ENCODE measurements around the gene WSB2.

WSB2 gene

GRCh38 chr12:118063576-118064391 lies 2.8 kb upstream of the WSB2 start:
- DNase-seq (ENCODE audit: extremely low spot score, insufficient read length, low read depth) (no peak), FAIRE-seq (no peak)

- peak; percentile 21 for FAIRE-seq
Observed at GRCh38 chr12:118061873-118062843, 1.2 kb upstream of the WSB2 start.

GRCh38 chr12:118060301-118061010 lies 523 bp downstream of the WSB2 start:
- no peak for FAIRE-seq
- DNase-seq (ENCODE audit: extremely low spot score, insufficient read length, low read depth): peak; percentile 18

More at GRCh38 chr12:118061873-118062843, 1.2 kb upstream of the WSB2 start:
- DNase-seq (ENCODE audit: extremely low spot score, insufficient read length, low read depth): peak; percentile 12

- no peak for DNase-seq (ENCODE audit: extremely low spot score, insufficient read length, low read depth)
- FAIRE-seq: peak; percentile 39
Observed at GRCh38 chr12:118059341-118060191, 1.4 kb downstream of the WSB2 start.

- DNase-seq (ENCODE audit: extremely low spot score, insufficient read length, low read depth) (no peak), FAIRE-seq (no peak)
Observed at GRCh38 chr12:118058881-118059280, 2.1 kb downstream of the WSB2 start.

- no peak for FAIRE-seq
- DNase-seq (ENCODE audit: extremely low spot score, insufficient read length, low read depth): no peak
Observed at GRCh38 chr12:118058227-118058626, 2.8 kb downstream of the WSB2 start.

GRCh38 chr12:118055865-118056773 lies 4.9 kb downstream of the WSB2 start:
- no peak for DNase-seq (ENCODE audit: extremely low spot score, insufficient read length, low read depth)
- no peak for FAIRE-seq

- DNase-seq (ENCODE audit: extremely low spot score, insufficient read length, low read depth) (peak; percentile 36), FAIRE-seq (peak; percentile 54)
Observed at GRCh38 chr12:118055144-118055557, 5.8 kb downstream of the WSB2 start.

- DNase-seq (ENCODE audit: extremely low spot score, insufficient read length, low read depth) (no peak), FAIRE-seq (no peak)
Observed at GRCh38 chr12:118053071-118053985, 7.7 kb downstream of the WSB2 start.

- FAIRE-seq (no peak), DNase-seq (ENCODE audit: extremely low spot score, insufficient read length, low read depth) (no peak)
Observed at GRCh38 chr12:118052324-118053070, 8.5 kb downstream of the WSB2 start.

GRCh38 chr12:118050972-118051910 lies 9.7 kb downstream of the WSB2 start:
- FAIRE-seq (no peak), DNase-seq (ENCODE audit: extremely low spot score, insufficient read length, low read depth) (no peak)

GRCh38 chr12:118046430-118046829 lies 14.5 kb downstream of the WSB2 start:
- DNase-seq (ENCODE audit: extremely low spot score, insufficient read length, low read depth) (no peak), FAIRE-seq (no peak)

GRCh38 chr12:118044577-118044976 lies 16.4 kb downstream of the WSB2 start:
- no peak for DNase-seq (ENCODE audit: extremely low spot score, insufficient read length, low read depth)
- no peak for FAIRE-seq

GRCh38 chr12:118044075-118044474 lies 16.9 kb downstream of the WSB2 start:
- FAIRE-seq (no peak), DNase-seq (ENCODE audit: extremely low spot score, insufficient read length, low read depth) (no peak)

- no peak for FAIRE-seq
Observed at GRCh38 chr12:118042091-118042490, 18.9 kb downstream of the WSB2 start.

GRCh38 chr12:118038137-118038536 lies 22.8 kb downstream of the WSB2 start:
- FAIRE-seq: no peak

More at GRCh38 chr12:118042091-118042490, 18.9 kb downstream of the WSB2 start:
- no peak for DNase-seq (ENCODE audit: extremely low spot score, insufficient read length, low read depth)

More at GRCh38 chr12:118038137-118038536, 22.8 kb downstream of the WSB2 start:
- DNase-seq (ENCODE audit: extremely low spot score, insufficient read length, low read depth): no peak
